ENCODE data around the gene OR2B6. TPM values are rescaled to one million over a fixed set of nuclear protein-coding genes. Genes with fewer than 3 reads are reported as not detected.

OR2B6 gene
- total and polyA plus RNA-seq, 9 donors = 0.09 to 0.20 (median 0.15) TPM; not detected in 6

DNA sequence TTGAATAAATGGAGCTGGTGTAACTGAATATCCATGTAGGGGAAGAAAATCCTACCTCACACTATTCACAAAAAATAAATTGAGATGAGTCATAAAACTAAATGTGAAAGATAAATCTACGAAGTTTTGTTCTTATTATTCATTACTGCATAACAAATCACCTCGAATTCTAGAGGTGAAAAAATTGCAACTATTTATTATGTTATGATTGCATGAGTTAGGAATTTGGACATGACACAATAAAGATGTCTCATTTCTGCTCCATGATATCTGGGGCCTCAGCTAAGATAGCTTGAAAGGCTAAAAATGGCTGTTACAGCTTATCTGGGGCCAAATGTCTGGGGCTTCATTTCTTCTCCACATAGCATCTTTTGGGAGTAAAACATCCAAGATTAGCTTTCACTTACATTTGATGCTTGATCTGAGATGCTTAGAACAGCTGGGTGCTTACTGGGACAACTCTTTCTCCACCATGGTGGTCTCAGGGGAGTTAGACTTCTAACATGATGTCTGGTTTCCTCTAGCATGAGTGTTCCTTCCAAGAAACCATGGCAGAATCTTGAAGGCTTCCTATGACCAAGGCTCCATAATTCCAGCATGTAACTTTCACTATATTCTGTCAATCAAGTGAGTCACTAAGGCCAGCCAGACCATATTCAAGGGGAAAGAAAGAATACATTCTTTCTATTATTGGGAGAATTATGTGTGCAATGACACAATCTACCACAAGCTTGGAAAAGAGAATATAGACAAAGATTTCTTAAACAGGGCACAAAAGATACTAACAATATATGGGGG, 30.1 kb downstream of the OR2B6 start:
- no peaks in the 10 kb centered on the region for H3K4me1 ChIP-seq (ENCODE audit: control insufficient read depth, insufficient read depth, low read length)
- no peaks in the 10 kb centered on the region for H3K27me3 ChIP-seq (ENCODE audit: control insufficient read depth, insufficient read depth, low read length)
- no peak for DNase-seq
- H3K27ac ChIP-seq (ENCODE audit: low read length) = no peak overlapping the region
- H3K9me3 ChIP-seq (replicated peaks; ENCODE audit: control insufficient read depth, low read depth, low read length) = no peaks in the 10 kb centered on the region
- no peak overlapping the region for H3K4me3 ChIP-seq (ENCODE audit: low read length)
- no peaks in the 10 kb centered on the region for H3K36me3 ChIP-seq (ENCODE audit: control insufficient read depth, insufficient read depth, low read length)
- no CpG with 5 or more reads among the region's 2 CpGs for whole genome bisulfite sequencing (ENCODE audit: insufficient coverage)

DNA sequence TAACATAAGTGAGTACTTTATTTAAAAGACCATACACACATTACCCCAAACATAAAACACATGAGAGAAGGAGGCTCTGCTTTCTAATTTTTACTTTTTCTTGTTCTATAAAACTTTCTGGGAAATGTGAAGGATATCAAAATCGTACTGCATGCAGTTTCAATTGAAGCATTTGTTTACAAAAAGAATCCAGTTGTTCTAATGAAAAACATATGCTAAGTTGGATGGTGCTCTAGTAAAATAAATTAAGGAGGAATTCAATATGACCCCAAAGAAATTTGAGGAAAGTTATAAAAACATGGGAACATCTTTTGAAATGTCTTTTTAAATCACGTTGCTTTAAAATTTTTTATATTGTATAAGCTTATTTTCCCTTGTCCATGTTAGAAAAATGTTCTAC, 37.6 kb downstream of the OR2B6 start:
- H3K27me3 ChIP-seq (ENCODE audit: control insufficient read depth, insufficient read depth, low read length) = no peaks in the 10 kb centered on the region
- DNase-seq = peak; percentile 63
- no peaks in the 10 kb centered on the region for H3K4me1 ChIP-seq (ENCODE audit: control insufficient read depth, insufficient read depth, low read length)
- H3K9me3 ChIP-seq (replicated peaks; ENCODE audit: control insufficient read depth, low read depth, low read length) = no peaks in the 10 kb centered on the region
- no peak overlapping the region for H3K27ac ChIP-seq (ENCODE audit: low read length)
- no CpG with 5 or more reads among the region's 2 CpGs for WGBS (ENCODE audit: insufficient coverage)
- no peaks in the 10 kb centered on the region for H3K36me3 ChIP-seq (ENCODE audit: control insufficient read depth, insufficient read depth, low read length)
- H3K4me3 ChIP-seq (ENCODE audit: low read length) = no peak overlapping the region

DNA sequence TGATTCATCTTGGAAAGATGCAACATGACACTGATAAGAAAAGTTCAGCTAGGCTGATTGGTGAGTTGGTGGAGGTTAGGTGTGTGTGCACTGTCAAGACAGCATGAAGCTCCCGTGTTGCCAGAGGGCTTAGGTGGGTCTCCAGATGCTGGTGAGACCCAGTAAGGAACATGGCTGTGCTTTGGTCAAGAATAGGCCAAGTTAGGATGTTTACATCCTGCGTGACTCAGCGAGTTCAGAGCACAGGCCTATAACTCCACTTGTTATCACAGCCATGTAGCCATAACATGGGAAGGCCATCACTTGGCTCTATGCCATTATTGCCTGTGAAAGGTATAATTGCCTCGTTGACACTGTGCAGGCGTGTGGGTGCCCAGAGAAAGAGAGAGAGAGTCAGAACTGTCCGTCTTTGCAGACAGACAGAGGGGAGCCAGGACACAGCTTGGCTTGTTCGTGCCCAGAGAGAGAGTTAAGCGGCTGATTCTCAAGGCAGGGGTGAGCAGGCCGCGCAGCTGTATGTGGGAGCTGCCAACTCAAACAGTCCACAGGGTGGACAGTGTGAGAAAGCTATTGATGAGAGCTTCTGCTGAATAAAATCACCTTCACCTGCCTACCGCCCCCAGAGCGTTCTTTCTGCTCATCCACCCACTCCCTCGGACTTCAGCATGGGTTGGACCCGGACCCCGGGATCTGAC, 43.5 kb downstream of the OR2B6 start:
- Histone ChIP-seq H3K27me3 (ENCODE audit: control insufficient read depth, insufficient read depth, low read length) (no peaks in the 10 kb centered on the region), H3K4me1 (ENCODE audit: control insufficient read depth, insufficient read depth, low read length) (no peaks in the 10 kb centered on the region), H3K4me3 (ENCODE audit: low read length) (no peak overlapping the region), H3K9me3 (replicated peaks; ENCODE audit: control insufficient read depth, low read depth, low read length) (no peaks in the 10 kb centered on the region), H3K36me3 (ENCODE audit: control insufficient read depth, insufficient read depth, low read length) (no peaks in the 10 kb centered on the region), H3K27ac (ENCODE audit: low read length) (no peak overlapping the region)
- WGBS (ENCODE audit: insufficient coverage) = 74% methylated on average over 7 of the region's 15 CpGs
- no peak for DNase-seq

DNA sequence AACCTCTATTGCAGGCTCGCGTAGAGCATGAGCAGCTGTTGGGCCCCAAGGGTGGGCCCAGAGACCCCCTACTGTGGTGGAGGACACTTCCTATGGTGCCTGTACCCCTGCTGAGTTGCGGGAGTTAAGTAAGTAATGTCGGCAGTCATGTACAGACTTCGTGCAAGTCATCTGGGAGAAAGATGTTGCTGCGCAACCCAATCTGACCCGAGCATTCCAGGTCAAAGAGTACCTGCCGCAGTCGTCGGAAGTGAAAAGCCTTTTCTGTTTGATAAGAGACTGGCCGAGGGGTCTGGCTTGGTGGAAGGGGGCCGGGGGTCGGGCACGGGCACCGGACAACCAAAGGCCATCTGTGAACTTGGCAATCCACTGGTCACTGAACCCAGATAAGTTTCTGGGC, 44.3 kb downstream of the OR2B6 start:
- WGBS (ENCODE audit: insufficient coverage) = 85% methylated on average over 15 of the region's 15 CpGs
- DNase-seq = no peak
- H3K36me3 ChIP-seq (ENCODE audit: control insufficient read depth, insufficient read depth, low read length) = no peaks in the 10 kb centered on the region

DNA sequence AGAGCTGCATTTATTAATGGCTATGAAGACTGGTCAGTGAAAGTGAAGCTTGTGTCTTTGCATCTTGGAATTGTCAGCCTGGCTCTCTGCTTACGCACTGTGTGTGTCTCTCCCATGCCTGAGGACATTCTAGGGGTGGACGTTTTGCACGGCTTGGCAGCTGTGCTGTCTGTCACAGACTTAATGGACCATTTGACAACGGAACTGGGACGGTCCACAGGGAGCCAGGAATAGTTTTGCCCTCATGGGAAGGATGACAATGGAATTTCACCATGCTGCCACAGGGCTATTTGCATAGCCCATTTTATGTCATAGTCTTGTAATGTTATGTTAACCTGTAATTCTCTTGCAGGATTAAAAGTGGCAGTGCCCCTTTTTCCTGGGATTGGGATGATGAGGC, 44.7 kb downstream of the OR2B6 start:
- no peaks in the 10 kb centered on the region for H3K27me3 ChIP-seq (ENCODE audit: control insufficient read depth, insufficient read depth, low read length)
- no peak overlapping the region for H3K27ac ChIP-seq (ENCODE audit: low read length)
- no peak overlapping the region for H3K4me3 ChIP-seq (ENCODE audit: low read length)
- DNase-seq = no peak
- no peaks in the 10 kb centered on the region for H3K9me3 ChIP-seq (replicated peaks; ENCODE audit: control insufficient read depth, low read depth, low read length)
- H3K4me1 ChIP-seq (ENCODE audit: control insufficient read depth, insufficient read depth, low read length) = no peaks in the 10 kb centered on the region
- H3K36me3 ChIP-seq (ENCODE audit: control insufficient read depth, insufficient read depth, low read length) = no peaks in the 10 kb centered on the region
- 76% methylated on average over 5 of the region's 5 CpGs for WGBS (ENCODE audit: insufficient coverage)

More for the DNA sequence above, 44.3 kb downstream of the OR2B6 start:
- H3K4me1 ChIP-seq (ENCODE audit: control insufficient read depth, insufficient read depth, low read length) = no peaks in the 10 kb centered on the region
- H3K4me3 ChIP-seq (ENCODE audit: low read length) = no peak overlapping the region
- H3K27me3 ChIP-seq (ENCODE audit: control insufficient read depth, insufficient read depth, low read length) = no peaks in the 10 kb centered on the region
- no peaks in the 10 kb centered on the region for H3K9me3 ChIP-seq (replicated peaks; ENCODE audit: control insufficient read depth, low read depth, low read length)
- no peak overlapping the region for H3K27ac ChIP-seq (ENCODE audit: low read length)

DNA sequence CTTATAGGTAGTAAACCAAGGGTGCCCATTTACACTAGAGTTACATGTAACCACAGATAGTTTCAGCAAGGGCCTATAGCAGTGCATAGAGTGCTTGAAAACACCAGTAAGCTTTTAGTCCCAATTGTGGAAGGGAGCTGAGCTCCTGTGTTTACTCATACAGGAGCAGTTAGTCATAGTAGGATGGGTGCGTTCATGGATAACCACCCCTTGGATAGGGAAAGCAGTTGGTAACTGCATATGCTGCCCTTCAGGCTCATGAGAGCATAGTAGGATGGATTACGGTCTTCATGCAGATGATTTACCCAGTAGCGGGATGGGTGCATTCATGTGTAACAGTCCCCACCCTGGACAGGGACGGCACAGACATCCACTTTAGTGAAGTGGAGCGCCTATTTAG, 45.1 kb downstream of the OR2B6 start:
- no peak overlapping the region for H3K4me3 ChIP-seq (ENCODE audit: low read length)
- WGBS (ENCODE audit: insufficient coverage) = 90% methylated on average over 3 of the region's 5 CpGs
- no peak for DNase-seq
- H3K9me3 ChIP-seq (replicated peaks; ENCODE audit: control insufficient read depth, low read depth, low read length) = no peaks in the 10 kb centered on the region
- no peaks in the 10 kb centered on the region for H3K36me3 ChIP-seq (ENCODE audit: control insufficient read depth, insufficient read depth, low read length)
- no peaks in the 10 kb centered on the region for H3K4me1 ChIP-seq (ENCODE audit: control insufficient read depth, insufficient read depth, low read length)
- no peaks in the 10 kb centered on the region for H3K27me3 ChIP-seq (ENCODE audit: control insufficient read depth, insufficient read depth, low read length)
- no peak overlapping the region for H3K27ac ChIP-seq (ENCODE audit: low read length)

DNA sequence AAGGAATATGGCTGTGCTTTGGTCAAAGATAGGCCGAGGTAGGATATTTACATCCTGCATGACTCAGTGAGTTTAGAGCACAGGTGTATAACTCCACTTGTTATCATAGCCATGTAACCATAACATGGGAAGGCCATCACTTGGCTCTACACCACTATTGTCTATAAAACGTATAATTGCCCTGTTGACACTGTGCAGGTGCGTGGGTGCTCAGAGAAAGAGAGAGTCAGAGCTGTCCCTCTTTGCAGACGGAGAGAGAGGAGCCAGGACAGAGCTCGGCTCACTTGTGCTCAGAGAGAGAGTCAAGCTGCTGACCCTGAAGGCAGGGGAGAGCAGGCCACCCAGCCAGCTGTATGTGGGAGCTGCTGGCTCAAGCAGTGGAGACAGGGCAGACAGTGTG, 46.0 kb downstream of the OR2B6 start:
- Histone ChIP-seq H3K4me3 (ENCODE audit: low read length) (no peak overlapping the region), H3K4me1 (ENCODE audit: control insufficient read depth, insufficient read depth, low read length) (no peaks in the 10 kb centered on the region), H3K9me3 (replicated peaks; ENCODE audit: control insufficient read depth, low read depth, low read length) (no peaks in the 10 kb centered on the region), H3K27ac (ENCODE audit: low read length) (no peak overlapping the region), H3K27me3 (ENCODE audit: control insufficient read depth, insufficient read depth, low read length) (no peaks in the 10 kb centered on the region), H3K36me3 (ENCODE audit: control insufficient read depth, insufficient read depth, low read length) (no peaks in the 10 kb centered on the region)
- 76% methylated on average over 4 of the region's 5 CpGs for WGBS (ENCODE audit: insufficient coverage)
- no peak for DNase-seq

DNA sequence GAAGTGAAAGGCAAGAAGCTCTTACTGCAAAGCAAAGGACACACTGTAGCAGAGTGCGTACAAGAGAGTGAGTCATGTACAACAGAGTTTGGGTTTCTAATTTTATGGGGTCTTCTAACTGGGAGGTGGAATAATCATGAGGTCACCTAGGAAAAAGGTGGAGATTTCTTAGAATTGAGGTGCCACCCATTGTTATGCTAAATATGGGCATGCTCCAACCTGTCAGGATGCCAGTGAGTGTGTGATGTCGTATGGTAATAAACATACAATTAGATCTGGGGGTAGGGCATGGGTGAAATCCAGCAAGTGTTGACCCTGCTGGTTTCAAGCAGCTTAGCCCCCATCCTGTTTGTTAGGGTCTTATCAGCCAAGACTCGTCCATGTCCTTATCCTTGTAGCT, 46.6 kb downstream of the OR2B6 start:
- Histone ChIP-seq H3K4me1 (ENCODE audit: control insufficient read depth, insufficient read depth, low read length) (no peaks in the 10 kb centered on the region), H3K9me3 (replicated peaks; ENCODE audit: control insufficient read depth, low read depth, low read length) (no peaks in the 10 kb centered on the region), H3K36me3 (ENCODE audit: control insufficient read depth, insufficient read depth, low read length) (no peaks in the 10 kb centered on the region), H3K4me3 (ENCODE audit: low read length) (no peak overlapping the region), H3K27me3 (ENCODE audit: control insufficient read depth, insufficient read depth, low read length) (no peaks in the 10 kb centered on the region), H3K27ac (ENCODE audit: low read length) (no peak overlapping the region)
- 70% methylated on average over 1 of the region's 3 CpGs for WGBS (ENCODE audit: insufficient coverage)
- DNase-seq = no peak

DNA sequence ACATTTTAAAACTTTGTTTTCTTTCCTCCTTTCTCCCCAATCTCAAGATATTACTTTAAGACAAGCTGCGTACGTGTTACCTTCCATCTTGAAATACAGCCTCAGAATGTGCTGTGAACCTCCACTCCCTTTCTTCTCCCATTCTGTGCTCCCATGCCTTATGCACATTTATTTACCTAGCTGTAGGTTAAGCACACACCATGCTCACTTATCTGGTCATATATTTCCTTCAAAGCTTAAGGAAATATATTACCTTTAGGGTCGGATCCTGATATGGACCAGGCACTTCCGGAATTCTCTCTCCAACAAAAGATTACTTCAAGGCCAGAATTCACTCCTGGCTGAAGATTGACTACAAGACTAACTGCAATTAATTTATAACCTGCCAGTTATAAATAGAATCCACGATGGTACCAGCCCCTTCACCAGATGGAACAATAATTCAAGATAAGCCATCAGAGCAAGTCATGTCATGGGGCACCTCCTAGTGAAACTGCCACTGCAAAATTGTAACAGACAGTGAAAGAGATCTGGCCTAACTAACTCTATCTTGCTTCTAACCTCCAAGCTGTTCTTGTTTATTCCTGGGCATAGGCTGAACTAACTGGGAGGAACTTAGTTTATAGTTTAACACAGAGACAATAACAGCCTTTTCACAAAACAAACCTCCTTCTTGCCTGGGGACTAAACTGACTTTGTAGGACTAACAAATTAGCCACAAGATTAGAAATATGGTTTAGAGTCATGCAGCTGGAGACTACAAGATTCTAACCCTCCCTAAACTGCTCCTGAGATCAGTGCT, 47.5 kb downstream of the OR2B6 start:
- H3K27ac ChIP-seq (ENCODE audit: low read length) = no peak overlapping the region
- no peaks in the 10 kb centered on the region for H3K4me1 ChIP-seq (ENCODE audit: control insufficient read depth, insufficient read depth, low read length)
- no peak for DNase-seq
- no peaks in the 10 kb centered on the region for H3K36me3 ChIP-seq (ENCODE audit: control insufficient read depth, insufficient read depth, low read length)
- H3K27me3 ChIP-seq (ENCODE audit: control insufficient read depth, insufficient read depth, low read length) = no peaks in the 10 kb centered on the region
- WGBS (ENCODE audit: insufficient coverage) = 74% methylated on average over 4 of the region's 5 CpGs
- H3K4me3 ChIP-seq (ENCODE audit: low read length) = no peak overlapping the region
- H3K9me3 ChIP-seq (replicated peaks; ENCODE audit: control insufficient read depth, low read depth, low read length) = no peaks in the 10 kb centered on the region

Measured in muscle of leg (tissue), 11 donors.